ENCODE data around the gene AOAH.
"Not testable (repeated sequence)": the region's sequence is repeated elsewhere in the genome, so short reads cannot be mapped to it uniquely, and the experiment has no call there.

AOAH gene

DNA sequence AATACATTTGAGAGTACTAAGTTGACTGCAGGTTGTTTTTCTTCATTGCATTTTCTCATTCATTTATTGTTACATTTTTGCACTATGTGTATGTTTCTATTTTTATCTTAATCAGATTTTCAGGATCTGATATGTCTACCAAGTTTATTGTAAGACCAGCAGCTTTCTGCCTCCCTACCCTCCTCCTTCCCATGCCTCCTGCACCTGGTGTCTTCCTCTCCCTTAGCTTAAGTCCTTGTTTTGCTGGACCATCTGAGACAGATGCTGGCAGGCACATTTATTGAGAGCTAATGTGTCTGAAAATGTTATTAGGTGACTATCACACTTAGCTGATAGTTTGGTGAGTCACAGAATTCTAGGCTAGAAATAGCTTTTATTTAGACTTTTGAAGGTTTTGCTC, 255.1 kb downstream of the AOAH start:
- no peak for TF ChIP-seq Cebpa-rat (IDR thresholded peaks at IDR 0.05)
- H3K9me3 ChIP-seq: no peaks in the 10 kb centered on the region
- no peak overlapping the region for H3K9ac ChIP-seq
- no peaks in the 10 kb centered on the region for H3K27me3 ChIP-seq
- H3K4me3 ChIP-seq: no peak overlapping the region
- H3K4me2 ChIP-seq: no peak overlapping the region
- no peak overlapping the region for H3K27ac ChIP-seq
- no peaks in the 10 kb centered on the region for H3K36me3 ChIP-seq
- no peaks in the 10 kb centered on the region for H4K20me1 ChIP-seq
- H3K4me1 ChIP-seq: no peaks in the 10 kb centered on the region

DNA sequence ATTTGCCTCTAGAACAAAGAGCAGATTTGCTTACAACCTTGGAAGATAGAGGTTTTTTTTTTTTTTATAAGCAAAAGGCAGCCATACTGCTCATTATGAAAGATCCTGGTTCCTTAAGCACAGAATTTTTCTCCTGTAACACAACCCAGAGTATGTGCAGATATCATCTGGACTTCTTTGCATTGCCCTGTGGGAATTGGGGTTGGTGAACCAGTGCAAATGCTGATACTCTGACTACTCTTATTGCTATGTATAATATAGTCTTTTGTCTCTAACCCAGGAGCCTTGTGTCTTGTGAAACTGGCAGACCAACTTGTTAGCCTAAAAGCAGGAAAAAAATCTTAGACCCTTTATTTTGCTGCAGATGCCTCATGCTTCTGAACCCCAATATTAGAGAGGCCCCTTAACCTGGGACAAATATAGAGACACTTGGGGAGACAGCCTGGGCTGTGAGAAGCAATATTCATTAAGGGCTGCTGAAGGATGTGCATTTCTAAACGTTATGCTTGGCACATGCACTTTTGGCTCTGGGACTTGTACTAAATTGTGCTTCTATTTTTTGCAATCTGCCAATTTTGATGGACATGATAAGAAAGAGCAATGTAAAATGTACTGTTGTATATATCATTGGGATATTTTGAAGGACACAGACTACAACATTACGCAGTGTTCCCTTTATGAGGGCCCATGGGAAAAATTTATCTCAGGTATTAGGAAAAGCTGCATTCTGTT, 255.8 kb downstream of the AOAH start:
- H3K9ac ChIP-seq: no peak overlapping the region
- H3K4me3 ChIP-seq: no peak overlapping the region
- no peaks in the 10 kb centered on the region for H3K27me3 ChIP-seq
- H3K4me1 ChIP-seq: no peaks in the 10 kb centered on the region
- H3K4me2 ChIP-seq: no peak overlapping the region
- no peaks in the 10 kb centered on the region for H4K20me1 ChIP-seq
- no peak overlapping the region for H3K27ac ChIP-seq
- no peaks in the 10 kb centered on the region for H3K36me3 ChIP-seq
- no peaks in the 10 kb centered on the region for H3K9me3 ChIP-seq
- no peak for TF ChIP-seq Cebpa-rat (IDR thresholded peaks at IDR 0.05)

DNA sequence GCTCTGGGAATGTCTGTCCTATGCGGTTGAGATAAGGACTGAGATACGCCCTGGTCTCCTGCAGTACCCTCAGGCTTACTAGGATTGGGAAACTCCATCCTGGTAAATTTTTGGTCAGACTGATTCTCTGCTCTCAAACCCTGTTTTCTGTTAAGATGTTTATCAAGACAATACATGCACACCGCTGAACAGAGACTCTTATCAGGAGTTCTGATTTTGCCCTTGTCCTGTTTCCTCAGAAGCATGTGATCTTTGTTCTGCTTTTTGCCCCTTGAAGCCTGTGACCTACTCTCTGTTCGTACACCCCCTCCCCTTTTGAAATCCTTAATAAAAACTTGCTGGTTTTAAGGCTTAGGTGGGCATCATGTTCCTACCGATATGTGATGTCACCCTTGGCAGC, 258.3 kb downstream of the AOAH start:
- H3K27ac ChIP-seq, H4K20me1 ChIP-seq, H3K4me1 ChIP-seq, H3K4me3 ChIP-seq, H3K9ac ChIP-seq, H3K4me2 ChIP-seq, H3K27me3 ChIP-seq, H3K9me3 ChIP-seq, H3K36me3 ChIP-seq: not testable (repeated sequence)

DNA sequence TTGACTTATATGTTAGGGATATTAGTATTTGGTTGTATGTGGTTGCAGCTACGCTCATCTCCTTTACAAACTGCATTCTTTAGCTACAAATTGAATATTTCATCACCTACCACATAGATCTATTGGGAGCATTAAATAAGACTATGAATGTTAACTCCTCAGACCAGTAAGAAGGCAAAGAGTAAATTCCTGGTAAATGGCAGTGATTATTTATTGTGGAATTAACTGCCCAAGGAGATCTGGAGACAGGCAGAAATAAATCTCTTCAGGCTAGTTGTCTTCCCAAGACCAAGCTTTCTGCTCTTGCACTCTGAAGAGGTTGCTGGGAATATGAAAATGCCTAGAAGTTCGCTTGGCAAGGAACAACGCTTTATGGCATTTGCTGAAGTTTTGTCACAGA, 260.0 kb downstream of the AOAH start:
- no peaks in the 10 kb centered on the region for H3K9me3 ChIP-seq
- no peak overlapping the region for H3K9ac ChIP-seq
- no peaks in the 10 kb centered on the region for H3K4me1 ChIP-seq
- no peaks in the 10 kb centered on the region for H4K20me1 ChIP-seq
- no peak for TF ChIP-seq Cebpa-rat (IDR thresholded peaks at IDR 0.05)
- H3K4me3 ChIP-seq: no peak overlapping the region
- H3K36me3 ChIP-seq: no peaks in the 10 kb centered on the region
- H3K4me2 ChIP-seq: no peak overlapping the region
- no peak overlapping the region for H3K27ac ChIP-seq
- no peaks in the 10 kb centered on the region for H3K27me3 ChIP-seq

All from BLaER1 (cell line).